NCI-H524 treated with DMSO at 0.1 percent for 48 hours (cell line): Measurements from ENCODE around the gene ITGB3.

Experiments
- DNase-seq: peaks from one replicate; lab custom pipeline; 2025; lab: John Stamatoyannopoulos, UW

The ITGB3 gene

DNA sequence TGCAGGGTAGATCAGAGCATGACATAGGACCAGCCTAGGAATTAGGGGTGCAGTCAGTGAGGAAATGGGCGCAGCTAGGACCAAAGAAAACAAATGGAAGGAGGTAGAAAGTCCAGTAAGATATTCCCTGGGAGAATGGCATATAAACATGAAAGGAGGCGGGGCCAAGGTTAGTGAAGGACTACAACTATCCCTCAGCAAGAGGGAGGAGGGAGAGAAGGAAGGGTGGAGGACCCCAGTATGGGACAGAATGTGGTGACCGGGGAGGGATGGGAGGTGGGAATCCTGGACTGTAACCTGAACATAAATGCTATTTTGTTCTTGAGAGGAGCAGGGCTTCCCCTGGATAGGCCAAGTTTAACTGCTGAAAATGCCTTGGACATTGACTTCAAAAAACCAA lies 22.8 kb downstream of the ITGB3 start:
- no peak for DNase-seq

DNA sequence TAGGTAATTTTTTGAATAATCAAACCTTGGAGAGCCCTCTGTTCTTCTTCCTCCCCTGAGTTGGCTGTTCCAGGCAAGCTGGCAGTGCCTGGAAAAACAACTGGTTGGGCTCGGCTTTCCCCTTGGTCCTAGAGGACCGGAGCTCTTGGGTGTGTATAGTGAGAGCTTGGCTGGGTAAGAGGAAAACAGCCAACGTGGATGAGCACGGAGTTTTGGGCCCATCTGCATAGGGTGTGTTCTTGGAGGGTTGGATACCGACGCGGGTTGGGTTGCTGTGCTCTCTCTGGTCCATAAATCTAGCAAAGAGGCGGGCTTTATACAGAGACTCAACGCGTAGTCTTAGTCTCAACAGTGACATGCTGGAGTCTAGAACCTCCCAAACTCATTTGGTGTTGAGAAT lies 23.2 kb downstream of the ITGB3 start:
- no peak for DNase-seq

DNA sequence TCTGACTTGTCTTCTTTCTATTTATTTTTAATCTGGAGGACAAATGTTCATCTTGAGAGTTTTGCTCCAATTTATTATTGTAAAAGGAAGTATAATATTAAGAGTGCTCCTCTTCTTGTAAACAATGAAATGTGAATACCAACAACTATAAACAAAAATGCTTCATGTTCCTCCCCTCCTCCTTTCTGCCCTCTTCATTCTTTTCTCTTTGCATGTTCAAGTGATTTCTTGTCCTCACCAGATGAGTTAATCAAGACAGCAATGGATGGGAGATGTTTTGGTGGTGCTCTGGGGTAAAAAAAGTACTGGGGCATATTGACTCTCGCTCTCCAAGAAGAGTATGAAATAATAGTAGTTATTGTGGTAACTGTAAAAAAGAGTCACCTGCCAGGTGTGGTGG lies 24.3 kb downstream of the ITGB3 start:
- DNase-seq: no peak

DNA sequence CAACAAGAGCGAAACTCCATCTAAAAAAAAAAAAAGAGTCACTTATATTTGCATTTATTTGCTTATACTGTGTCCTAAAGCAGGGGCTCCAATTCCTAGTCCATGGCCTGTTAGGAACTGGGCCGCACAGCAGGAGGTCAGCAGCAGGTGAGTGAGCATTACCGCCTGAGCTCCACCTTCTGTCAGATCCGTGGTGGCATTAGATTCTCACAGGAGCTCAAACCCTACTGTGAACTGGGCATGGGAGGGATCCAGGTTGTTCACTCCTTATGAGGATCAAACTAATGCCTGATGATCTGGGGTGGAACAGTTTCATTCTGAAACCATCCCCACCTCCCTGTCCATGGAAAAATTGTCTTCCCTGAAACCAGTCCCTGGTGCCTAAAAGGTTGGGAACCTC lies 24.9 kb downstream of the ITGB3 start:
- no peak for DNase-seq

DNA sequence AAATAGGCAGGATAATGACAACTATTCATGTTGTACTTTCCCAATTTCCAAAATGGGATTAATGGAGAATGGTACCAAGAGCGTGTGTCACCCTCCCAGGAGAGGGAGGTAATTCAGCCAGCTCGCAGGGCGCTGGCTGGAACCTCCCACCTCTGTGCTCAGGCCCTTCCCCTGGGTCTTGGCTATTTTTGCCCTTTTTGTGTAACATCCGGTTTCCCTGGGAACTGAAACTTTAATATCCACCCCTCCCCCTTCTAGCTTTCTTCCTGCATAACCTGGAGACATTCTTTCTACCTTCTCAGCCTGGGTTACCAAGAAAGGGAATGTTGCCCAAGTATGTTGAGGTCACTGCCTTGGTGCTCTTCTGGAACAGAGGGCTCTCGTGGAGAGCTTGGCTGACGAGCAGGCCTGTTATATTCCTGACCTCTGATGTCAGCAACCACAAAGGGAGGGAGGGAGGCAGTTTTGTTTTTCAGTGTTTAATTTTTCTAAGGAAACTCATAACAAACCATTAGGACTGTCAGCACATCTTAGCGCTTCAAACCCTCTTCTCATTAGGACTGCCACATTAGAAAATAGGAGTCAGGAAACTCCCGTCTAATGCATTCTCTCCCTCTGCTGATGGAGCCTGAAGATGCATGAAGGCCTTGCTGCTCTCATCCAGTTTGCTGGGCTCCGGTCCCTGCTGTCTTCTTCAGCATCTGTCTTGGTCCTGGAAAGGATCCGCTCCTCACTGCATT lies 25.6 kb downstream of the ITGB3 start:
- no peak for DNase-seq

DNA sequence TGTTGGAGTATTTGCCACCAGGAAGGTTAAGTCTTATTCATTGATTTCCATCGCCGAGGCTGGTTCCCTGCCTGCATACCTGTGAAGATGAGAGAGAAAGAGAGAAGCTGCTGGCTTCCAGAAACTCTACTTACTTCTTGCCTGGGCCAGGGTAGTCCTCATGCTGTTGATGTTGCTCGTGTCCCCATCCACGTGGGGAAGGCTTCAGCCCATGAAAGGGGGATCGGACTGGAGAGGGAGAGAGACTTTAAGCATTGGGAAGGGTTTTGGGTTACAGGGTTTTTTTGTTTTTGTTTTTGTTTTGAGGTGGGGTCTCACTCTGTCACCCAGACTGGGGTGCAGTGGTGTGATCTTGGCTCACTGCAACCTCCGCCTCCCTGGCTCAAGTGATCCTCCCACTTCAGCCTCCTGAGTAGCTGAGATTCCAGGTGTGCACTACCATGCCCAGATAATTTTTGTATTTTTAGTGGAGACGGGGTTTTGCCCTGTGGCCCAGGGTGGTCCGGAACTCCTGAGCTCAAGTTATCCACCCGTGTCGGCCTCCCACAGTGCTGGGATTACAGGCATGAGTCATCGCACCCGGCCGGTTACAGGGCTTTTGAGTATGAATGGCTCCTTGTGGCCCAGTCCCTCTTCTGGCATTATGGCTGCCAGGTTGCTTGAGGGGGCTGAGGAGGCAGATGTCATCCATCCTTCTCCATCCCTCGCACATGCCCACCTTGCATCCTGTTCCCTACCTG lies 26.6 kb downstream of the ITGB3 start:
- DNase-seq: no peak

DNA sequence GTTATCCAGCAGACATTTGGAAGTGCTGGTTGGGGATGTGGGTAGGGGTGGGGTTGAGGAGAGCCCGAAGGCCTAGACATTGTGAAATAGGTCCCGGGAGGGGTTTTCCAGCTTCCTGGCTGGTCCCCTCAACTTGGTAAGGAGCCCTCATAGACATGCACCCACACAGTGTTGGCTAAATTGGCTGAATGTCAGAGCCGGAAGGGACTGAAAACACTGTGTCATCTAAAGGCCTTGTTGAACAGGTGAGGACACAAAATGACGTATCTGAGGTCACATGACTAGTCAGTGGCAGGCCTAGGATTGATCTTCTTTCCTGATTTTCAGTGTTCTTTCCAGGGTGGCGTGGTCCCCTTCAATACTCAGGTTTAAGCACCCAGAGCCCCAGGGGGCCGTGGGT lies 27.6 kb downstream of the ITGB3 start:
- no peak for DNase-seq

DNA sequence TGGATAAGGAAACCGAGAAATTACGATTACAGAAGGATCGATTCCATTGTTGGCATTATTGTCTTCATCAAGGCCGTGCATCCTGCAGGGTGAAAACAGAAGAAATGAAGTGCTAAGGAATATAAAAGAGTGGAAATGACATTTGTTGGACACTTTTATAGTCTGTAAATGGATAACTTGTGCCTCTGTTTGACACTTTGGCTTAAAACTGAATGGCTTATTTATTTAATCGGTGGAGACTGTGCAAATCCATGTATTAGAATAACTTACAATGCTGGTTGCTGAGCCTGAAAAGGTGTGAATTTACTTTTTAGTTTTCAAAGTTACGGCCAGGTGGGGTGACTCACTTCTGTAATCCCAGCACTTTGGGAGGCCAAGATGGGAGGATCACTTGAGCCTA lies 31.4 kb downstream of the ITGB3 start:
- DNase-seq: no peak

DNA sequence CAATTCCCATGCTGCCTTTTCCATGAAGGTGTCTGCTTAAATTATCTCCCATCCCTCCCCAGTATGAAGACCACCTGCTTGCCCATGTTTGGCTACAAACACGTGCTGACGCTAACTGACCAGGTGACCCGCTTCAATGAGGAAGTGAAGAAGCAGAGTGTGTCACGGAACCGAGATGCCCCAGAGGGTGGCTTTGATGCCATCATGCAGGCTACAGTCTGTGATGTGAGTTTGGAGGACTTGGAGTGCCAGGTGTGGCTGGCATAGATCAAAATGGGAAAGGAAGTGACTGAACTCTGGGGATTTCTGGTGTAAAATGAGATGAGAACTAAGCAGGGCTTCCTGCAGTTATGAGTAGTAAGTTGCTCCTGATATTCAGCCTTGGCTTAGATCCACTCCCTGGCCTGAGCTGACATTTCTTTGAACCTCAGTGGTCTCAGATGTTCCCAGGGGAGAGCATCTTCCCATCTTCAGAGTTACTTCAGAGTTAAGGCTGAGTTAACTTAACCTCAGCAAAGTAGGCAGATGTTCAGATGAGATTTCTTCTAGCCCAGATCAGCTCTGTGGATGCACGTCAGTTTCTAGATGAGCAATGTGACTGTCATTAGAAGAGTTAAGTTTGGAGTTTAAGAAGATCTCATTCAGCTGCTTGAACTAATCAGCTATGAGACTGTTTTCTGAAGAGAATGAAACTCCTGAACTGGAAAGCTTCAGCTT lies 32.7 kb downstream of the ITGB3 start:
- no peak for DNase-seq

DNA sequence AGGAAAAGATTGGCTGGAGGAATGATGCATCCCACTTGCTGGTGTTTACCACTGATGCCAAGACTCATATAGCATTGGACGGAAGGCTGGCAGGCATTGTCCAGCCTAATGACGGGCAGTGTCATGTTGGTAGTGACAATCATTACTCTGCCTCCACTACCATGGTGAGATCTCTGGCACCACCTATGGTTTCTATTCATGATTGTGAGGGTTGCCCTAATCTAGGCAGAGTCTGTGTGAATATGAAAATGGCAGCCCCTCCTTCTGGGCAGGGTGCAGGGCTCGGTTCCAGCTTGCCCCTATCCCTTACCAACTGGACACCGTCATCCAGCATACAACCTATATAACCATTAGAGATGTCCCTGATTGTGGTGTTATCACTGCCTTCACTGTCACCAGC lies 33.4 kb downstream of the ITGB3 start:
- DNase-seq: no peak

DNA sequence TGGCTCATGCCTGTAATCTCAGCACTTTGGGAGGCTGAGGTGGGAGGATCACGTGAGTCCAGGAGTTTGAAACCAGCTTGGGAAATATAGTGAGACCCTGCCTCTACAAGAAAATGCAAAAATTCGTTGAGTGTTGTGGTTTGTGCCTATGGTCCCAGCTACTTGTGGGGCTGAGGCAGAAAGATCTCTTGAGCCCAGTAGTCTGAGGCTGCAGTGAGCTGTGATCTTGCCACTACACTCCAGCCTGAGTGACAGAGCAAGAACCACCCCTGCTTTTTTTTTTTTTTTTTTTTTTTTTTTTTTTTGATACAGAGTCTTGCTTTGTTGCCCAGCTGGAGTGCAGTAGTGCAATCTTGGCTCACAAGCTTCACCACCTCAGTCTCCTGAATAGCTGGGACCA lies 34.0 kb downstream of the ITGB3 start:
- DNase-seq: no peak

DNA sequence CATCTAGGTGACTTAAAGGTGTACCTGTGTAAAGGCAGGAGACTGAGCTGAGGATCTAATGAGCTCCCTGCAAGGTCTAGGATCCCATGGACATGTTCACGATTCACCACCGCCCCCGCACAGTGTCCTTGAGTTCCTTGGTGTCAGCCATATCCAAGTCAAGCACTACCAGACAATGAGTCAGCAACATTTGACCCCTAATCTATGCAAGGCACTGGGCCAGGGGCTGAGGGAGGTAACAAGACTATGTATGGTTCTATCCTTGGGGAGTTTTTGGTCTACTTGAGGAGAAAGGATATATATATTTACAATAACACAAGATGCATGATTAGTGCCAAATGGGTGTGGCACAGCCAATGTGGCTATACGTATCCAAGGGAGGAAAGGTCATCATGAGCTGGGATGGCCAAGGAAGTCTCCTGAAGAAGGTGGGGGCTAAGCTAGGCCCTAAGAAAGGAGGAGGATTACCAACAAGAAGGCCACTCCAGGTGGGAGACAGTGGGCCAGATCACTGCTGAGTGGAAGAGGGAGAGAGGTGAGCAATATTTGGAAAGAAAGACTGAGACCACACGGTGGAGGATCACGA lies 35.0 kb downstream of the ITGB3 start:
- DNase-seq: no peak

DNA sequence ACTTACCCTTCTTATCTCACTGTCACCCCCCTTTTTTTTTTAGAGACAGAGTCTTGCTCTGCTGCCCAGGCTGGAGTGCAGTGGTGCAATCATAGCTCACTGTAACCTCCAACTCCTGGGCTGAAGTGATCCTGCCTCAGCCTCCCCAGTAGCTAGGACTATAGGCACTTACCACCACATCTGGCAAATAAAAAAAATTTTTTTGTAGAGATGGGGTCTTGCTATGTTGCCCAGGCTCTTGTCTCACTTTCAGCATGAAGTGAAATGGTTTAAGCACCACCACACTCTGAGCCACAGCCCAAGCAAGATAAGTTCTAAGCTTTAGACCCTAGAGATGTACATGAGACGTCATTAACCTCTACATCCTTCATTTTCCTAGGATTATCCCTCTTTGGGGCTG lies 35.7 kb downstream of the ITGB3 start:
- no peak for DNase-seq

DNA sequence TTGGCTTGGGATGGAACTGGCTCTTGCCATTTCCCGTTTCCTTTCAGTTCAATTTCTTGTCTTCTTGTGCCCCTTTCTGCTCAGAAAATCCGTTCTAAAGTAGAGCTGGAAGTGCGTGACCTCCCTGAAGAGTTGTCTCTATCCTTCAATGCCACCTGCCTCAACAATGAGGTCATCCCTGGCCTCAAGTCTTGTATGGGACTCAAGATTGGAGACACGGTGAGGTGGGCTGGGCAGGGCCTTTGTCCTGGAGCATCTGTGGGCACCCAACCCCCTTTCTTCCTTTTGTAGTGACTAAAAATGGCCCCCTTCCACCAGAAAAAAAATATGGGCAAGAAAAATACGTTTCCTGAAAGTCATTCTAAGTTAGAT lies 37.2 kb downstream of the ITGB3 start:
- DNase-seq: no peak

DNA sequence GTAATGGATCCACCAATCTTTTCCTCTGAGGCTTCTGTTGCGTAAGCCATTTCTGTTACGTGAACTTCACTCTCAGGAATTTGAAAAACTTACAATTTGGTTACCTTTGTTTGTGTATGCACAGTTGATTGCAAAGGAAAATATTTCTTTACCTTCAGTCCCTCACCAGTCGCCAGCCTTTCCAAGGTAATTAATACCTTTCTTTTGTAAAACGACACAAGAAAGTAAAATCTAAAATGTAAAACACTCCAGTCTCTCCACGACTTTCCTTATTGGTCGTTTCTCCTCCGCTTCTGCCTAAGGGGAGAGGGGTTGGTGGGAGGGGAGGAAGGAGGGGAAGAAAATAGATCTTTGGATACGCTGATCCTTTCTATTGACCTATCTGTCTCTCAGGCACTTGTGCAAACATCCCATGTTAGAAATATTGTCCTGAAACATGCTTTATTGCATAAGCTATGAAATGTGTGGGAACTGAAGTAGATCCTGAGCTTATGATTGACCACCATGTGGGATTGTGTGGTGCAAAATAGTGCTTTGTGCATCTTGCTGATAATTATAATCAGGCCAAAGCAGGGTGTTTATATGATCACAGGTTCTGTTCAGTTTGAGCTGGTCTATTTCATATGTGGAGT lies 37.7 kb downstream of the ITGB3 start:
- no peak for DNase-seq

DNA sequence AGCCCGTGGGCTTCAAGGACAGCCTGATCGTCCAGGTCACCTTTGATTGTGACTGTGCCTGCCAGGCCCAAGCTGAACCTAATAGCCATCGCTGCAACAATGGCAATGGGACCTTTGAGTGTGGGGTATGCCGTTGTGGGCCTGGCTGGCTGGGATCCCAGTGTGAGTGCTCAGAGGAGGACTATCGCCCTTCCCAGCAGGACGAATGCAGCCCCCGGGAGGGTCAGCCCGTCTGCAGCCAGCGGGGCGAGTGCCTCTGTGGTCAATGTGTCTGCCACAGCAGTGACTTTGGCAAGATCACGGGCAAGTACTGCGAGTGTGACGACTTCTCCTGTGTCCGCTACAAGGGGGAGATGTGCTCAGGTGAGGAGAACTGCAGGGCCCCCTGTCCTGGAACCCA lies 38.6 kb downstream of the ITGB3 start:
- no peak for DNase-seq

DNA sequence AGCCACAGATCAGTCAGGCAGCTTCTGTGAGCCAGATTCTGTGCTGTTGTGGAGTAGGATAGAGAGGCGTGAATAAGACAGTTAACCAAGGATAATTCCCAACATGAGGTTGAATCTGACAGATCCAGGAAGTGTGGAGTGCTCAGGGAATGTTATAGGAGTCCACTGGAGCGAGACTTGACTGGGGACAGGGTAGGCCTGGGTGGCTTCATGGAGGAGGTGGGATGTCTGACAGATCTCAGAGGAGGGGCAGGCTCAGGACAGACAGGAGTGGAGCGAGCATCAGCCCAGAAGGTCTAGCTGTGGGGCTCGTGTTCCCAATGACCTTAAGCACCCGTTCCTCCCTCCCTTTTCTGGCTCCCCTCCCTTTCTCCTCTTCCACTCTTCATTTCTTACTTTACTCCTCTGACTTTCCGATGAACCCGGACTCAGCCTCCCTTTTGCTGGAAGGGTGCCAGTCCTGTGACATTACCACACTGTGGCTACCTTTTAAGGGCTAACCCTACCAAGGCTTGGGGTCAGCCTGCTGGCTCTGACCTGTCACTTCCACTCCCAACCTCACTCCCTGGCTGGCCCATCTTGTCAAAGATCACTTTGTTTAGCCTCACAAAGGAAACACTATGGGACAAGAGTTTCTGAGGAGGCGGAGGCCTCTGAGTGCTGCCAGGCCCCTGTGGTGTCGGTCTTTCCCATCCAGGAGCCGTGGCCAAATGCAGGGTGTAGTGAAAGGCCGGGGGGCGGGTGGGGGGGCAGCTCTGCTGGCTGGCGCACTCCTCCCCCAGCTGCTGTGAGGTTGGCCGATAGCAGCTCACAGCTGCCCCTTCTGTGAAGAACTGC lies 41.6 kb downstream of the ITGB3 start:
- DNase-seq: no peak

DNA sequence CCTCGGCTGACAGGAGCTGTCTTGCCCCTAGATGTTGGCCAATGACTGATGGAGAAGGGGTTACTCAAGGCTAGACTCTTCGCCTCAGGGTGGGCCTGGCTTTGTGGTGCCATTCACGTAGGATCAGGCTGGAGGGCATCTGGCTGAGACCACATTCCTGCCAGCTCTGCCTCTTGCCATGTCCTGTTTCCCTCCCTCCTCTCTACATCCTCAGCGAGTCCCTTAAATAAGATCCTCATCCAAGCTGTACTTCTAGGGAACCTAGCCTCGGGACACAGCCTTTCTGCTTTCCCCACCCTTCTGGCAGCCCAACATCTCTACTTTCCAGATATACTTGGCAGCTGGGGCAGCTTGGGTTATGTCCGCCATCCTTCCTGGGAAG lies 42.2 kb downstream of the ITGB3 start:
- DNase-seq: no peak

DNA sequence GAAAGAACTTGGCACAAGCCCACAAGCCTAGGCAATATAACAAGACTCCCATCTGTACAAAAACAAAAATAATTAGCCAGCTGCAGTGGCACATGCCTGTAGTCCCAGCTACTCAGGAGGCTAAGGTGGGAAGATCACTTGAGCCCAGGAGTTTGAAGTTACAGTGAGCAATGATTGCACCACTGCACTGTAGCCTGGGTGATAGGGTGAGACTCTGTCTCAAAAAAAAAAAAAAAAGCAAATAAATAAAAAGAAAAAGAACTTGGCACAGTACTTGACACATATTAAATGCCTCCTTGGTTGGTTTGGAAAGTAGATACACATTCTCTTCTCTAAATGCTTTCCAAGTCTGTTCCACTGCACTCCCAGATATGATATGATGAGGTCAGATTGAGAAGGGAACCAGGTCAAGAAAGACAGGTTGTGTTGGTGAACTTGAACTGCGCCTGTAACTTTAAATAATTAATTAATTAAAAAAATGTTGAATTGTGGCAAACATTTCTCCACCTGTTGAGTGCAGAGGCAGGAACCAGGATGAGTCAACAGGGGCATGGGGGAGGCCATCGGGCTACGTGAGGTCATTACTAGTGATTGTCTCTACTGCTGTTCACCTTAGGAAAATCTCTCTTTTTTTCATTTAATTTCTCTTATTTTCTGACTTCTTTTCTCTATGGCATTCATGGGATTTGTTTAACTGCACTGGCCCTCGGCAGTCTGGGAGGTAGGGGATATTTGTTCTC lies 44.2 kb downstream of the ITGB3 start:
- DNase-seq: no peak

DNA sequence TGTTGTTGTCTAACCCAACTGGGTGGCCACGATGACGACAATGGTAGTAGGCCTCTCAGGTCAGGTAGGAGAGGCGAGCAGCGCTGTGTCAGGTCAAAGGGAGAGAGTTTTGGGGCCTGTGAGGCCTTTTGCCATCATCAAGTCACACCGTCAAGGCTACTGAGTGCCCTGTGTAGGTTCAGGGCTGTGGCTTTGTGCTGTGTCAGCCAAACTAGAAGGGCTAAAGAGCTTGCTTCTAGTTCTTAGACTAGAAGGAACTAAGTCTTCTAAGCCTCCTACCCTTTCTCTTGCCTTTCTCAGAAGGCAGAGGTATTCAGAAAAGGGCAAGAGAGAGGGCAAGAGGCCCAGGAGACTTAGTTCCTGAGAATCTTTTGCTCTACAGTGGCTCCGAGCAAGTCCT lies 45.1 kb downstream of the ITGB3 start:
- DNase-seq: no peak
